ENCODE results near the gene CDK8.
"Not testable (repeated sequence)": the region's sequence is repeated elsewhere in the genome, so short reads cannot be mapped to it uniquely, and the experiment has no call there.

Gene CDK8

GRCh38 chr13:26252006-26252405, 1.9 kb upstream of the CDK8 start:
- DNase-seq (ENCODE audit: low read depth in 3 of 3, low spot score in 1 of 3) = not testable (repeated sequence)

- no peak for DNase-seq (ENCODE audit: low read depth in 3 of 3, low spot score in 1 of 3)
Measured at GRCh38 chr13:26253262-26253786, 605 bp upstream of the CDK8 start.

- DNase-seq (ENCODE audit: low read depth in 3 of 3, low spot score in 1 of 3) = peak in 2 of 3 donors; percentile 4 to 16
Measured at GRCh38 chr13:26254583-26255111, 718 bp downstream of the CDK8 start.

- DNase-seq (ENCODE audit: low read depth in 3 of 3, low spot score in 1 of 3) = no peak
Measured at GRCh38 chr13:26255115-26255514, 1.2 kb downstream of the CDK8 start.

- no peak for DNase-seq (ENCODE audit: low read depth in 3 of 3, low spot score in 1 of 3)
Measured at GRCh38 chr13:26255691-26256277, 1.9 kb downstream of the CDK8 start.

GRCh38 chr13:26257049-26257448, 3.1 kb downstream of the CDK8 start:
- DNase-seq (ENCODE audit: low read depth in 3 of 3, low spot score in 1 of 3) = no peak

- DNase-seq (ENCODE audit: low read depth in 3 of 3, low spot score in 1 of 3) = no peak
Measured at GRCh38 chr13:26259634-26260033, 5.7 kb downstream of the CDK8 start.

GRCh38 chr13:26262156-26262555, 8.2 kb downstream of the CDK8 start:
- no peak for DNase-seq (ENCODE audit: low read depth in 3 of 3, low spot score in 1 of 3)

GRCh38 chr13:26266311-26266710, 12.4 kb downstream of the CDK8 start:
- DNase-seq (ENCODE audit: low read depth in 3 of 3, low spot score in 1 of 3) = no peak

GRCh38 chr13:26270707-26271106, 16.8 kb downstream of the CDK8 start:
- DNase-seq (ENCODE audit: low read depth in 3 of 3, low spot score in 1 of 3) = no peak

- no peak for DNase-seq (ENCODE audit: low read depth in 3 of 3, low spot score in 1 of 3)
Measured at GRCh38 chr13:26272621-26273020, 18.7 kb downstream of the CDK8 start.

- no peak for DNase-seq (ENCODE audit: low read depth in 3 of 3, low spot score in 1 of 3)
Measured at GRCh38 chr13:26280295-26280694, 26.4 kb downstream of the CDK8 start.

GRCh38 chr13:26280822-26281221, 26.9 kb downstream of the CDK8 start:
- no peak for DNase-seq (ENCODE audit: low read depth in 3 of 3, low spot score in 1 of 3)

- not testable (repeated sequence) for DNase-seq (ENCODE audit: low read depth in 3 of 3, low spot score in 1 of 3)
Measured at GRCh38 chr13:26285911-26286310, 32.0 kb downstream of the CDK8 start.

- not testable (repeated sequence) for DNase-seq (ENCODE audit: low read depth in 3 of 3, low spot score in 1 of 3)
Measured at GRCh38 chr13:26288838-26289237, 34.9 kb downstream of the CDK8 start.

- no peak for DNase-seq (ENCODE audit: low read depth in 3 of 3, low spot score in 1 of 3)
Measured at GRCh38 chr13:26295812-26296211, 41.9 kb downstream of the CDK8 start.

GRCh38 chr13:26299168-26299750, 45.3 kb downstream of the CDK8 start:
- DNase-seq (ENCODE audit: low read depth in 3 of 3, low spot score in 1 of 3) = no peak

- no peak for DNase-seq (ENCODE audit: low read depth in 3 of 3, low spot score in 1 of 3)
Measured at GRCh38 chr13:26300140-26300539, 46.2 kb downstream of the CDK8 start.

- no peak for DNase-seq (ENCODE audit: low read depth in 3 of 3, low spot score in 1 of 3)
Measured at GRCh38 chr13:26305676-26306075, 51.7 kb downstream of the CDK8 start.

GRCh38 chr13:26307701-26308100, 53.8 kb downstream of the CDK8 start:
- no peak for DNase-seq (ENCODE audit: low read depth in 3 of 3, low spot score in 1 of 3)

- no peak for DNase-seq (ENCODE audit: low read depth in 3 of 3, low spot score in 1 of 3)
Measured at GRCh38 chr13:26308250-26308649, 54.3 kb downstream of the CDK8 start.

- no peak for DNase-seq (ENCODE audit: low read depth in 3 of 3, low spot score in 1 of 3)
Measured at GRCh38 chr13:26308836-26309235, 54.9 kb downstream of the CDK8 start.

GRCh38 chr13:26310003-26310402, 56.1 kb downstream of the CDK8 start:
- no peak for DNase-seq (ENCODE audit: low read depth in 3 of 3, low spot score in 1 of 3)
